Measurements from ENCODE around the gene SMARCAL1. TPM values are rescaled to one million over a fixed set of nuclear protein-coding genes. Genes with fewer than 3 reads are reported as not detected.

Gene SMARCAL1
- total RNA-seq, 4 donors from 2014 or later, result 13.5 to 28.2 (median 20.6) TPM

DNA sequence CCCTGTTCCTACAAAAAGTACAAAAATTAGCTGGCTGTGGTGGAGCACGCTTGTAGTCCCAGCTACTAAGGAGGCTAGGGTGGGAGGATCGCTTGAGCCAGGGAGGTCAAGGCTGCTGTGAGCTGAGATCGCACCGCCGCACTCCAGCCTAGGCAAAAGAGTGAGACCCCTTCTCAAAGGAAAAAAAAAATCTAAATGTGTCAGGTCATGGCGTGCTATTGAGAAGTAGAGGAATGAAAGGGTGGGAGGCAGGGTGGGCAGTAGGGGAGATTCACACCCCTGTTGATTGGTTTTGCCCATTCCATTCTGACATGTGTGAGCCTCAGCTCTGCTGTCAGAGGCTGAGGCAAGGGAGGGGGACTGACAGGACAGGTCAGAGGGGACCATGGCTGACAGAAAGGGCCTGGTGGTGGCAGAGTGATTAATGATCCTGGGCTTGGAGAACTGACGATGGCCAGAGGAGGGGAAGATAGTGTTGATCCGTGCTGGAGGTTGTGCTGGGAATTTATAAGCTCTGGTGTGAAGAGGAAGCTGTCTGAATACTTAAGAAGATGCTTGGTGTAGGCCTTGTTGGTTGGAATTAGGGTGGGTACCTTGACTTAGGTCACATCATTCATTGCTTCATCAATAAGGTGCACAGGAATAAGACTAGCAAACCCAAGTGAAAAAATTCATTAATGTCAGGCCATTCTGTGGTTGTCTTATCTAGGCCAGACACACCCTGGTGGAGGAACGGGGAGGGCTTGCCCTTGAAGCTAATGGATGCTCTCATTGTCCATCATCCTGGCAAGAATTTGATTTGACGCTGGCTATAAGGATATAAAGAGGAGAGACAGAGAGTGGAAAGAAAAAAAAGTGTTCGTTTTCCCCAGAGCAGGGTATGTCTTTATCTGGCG is 19.1 kb upstream of the SMARCAL1 start:
- TF ChIP-seq, protein P1, sequence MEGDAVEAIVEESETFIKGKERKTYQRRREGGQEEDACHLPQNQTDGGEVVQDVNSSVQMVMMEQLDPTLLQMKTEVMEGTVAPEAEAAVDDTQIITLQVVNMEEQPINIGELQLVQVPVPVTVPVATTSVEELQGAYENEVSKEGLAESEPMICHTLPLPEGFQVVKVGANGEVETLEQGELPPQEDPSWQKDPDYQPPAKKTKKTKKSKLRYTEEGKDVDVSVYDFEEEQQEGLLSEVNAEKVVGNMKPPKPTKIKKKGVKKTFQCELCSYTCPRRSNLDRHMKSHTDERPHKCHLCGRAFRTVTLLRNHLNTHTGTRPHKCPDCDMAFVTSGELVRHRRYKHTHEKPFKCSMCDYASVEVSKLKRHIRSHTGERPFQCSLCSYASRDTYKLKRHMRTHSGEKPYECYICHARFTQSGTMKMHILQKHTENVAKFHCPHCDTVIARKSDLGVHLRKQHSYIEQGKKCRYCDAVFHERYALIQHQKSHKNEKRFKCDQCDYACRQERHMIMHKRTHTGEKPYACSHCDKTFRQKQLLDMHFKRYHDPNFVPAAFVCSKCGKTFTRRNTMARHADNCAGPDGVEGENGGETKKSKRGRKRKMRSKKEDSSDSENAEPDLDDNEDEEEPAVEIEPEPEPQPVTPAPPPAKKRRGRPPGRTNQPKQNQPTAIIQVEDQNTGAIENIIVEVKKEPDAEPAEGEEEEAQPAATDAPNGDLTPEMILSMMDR (IDR thresholded peaks at IDR 0.05), result no peak
- WGBS, result 83% methylated on average over 12 of the region's 12 CpGs

GRCh38 chr2:216394881-216395280 is 17.4 kb upstream of the SMARCAL1 start:
- Histone ChIP-seq H3K4me1 (no peaks in the 10 kb centered on the region), H3K9me3 (no peaks in the 10 kb centered on the region), H3K27ac (no peak overlapping the region), H3K4me3 (no peak overlapping the region), H3K27me3 (no peaks in the 10 kb centered on the region), H3K36me3 (no peaks in the 10 kb centered on the region)
- WGBS, result 74% methylated on average over 6 of the region's 6 CpGs
- no peak for DNase-seq (ENCODE audit: low spot score in 2 of 2)
- TF ChIP-seq POLR2AphosphoS5 (IDR thresholded peaks at IDR 0.05), result no peak
- TF ChIP-seq EP300 (IDR thresholded peaks at IDR 0.05), result no peak
- no peak for TF ChIP-seq POLR2A (IDR thresholded peaks at IDR 0.05)
- TF ChIP-seq, protein P1 (IDR thresholded peaks at IDR 0.05), result no peak

More for the DNA sequence above, 19.1 kb upstream of the SMARCAL1 start:
- Histone ChIP-seq H3K27ac (no peak overlapping the region), H3K9me3 (no peaks in the 10 kb centered on the region), H3K27me3 (no peaks in the 10 kb centered on the region), H3K36me3 (no peaks in the 10 kb centered on the region), H3K4me1 (no peaks in the 10 kb centered on the region), H3K4me3 (no peak overlapping the region)
- DNase-seq (ENCODE audit: low spot score in 2 of 2), result no peak

GRCh38 chr2:216399621-216400020 is 12.7 kb upstream of the SMARCAL1 start:
- H3K4me3 ChIP-seq, result no peak overlapping the region
- whole genome bisulfite sequencing, result 59% methylated on average over 1 of the region's 1 CpG
- DNase-seq (ENCODE audit: low spot score in 2 of 2), result no peak
- H3K27me3 ChIP-seq, result no peaks in the 10 kb centered on the region
- H3K9me3 ChIP-seq, result no peaks in the 10 kb centered on the region
- TF ChIP-seq POLR2A (IDR thresholded peaks at IDR 0.05), result no peak
- TF ChIP-seq, protein P1 (IDR thresholded peaks at IDR 0.05), result no peak
- no peak for TF ChIP-seq POLR2AphosphoS5 (IDR thresholded peaks at IDR 0.05)
- no peak for TF ChIP-seq EP300 (IDR thresholded peaks at IDR 0.05)
- H3K27ac ChIP-seq, result no peak overlapping the region
- H3K36me3 ChIP-seq, result no peaks in the 10 kb centered on the region
- no peaks in the 10 kb centered on the region for H3K4me1 ChIP-seq

DNA sequence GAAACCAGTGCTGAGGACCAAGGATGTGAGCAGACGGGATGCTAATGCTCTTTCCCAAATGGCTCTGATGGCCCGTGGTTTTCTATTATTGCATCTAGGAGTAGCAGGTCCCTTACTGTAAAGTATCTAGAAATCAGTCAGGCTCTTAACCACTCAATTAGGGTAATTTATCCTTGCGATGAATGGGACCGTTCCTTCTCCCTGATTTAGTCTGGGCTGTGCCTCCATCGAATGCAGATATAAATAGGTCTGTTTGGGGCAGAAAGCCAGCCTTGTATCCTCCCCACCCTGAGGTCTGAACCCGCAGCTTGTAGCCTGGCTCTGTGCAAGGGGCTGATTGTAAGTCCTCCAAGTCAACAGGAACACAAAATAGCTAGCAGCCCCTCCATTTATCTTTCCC is 9.5 kb upstream of the SMARCAL1 start:
- Histone ChIP-seq H3K4me3 (no peak overlapping the region), H3K4me1 (no peaks in the 10 kb centered on the region), H3K27me3 (no peaks in the 10 kb centered on the region), H3K36me3 (no peaks in the 10 kb centered on the region), H3K27ac (no peak overlapping the region), H3K9me3 (no peaks in the 10 kb centered on the region)
- no peak for DNase-seq (ENCODE audit: low spot score in 2 of 2)
- WGBS, result 72% methylated on average over 6 of the region's 6 CpGs
- TF ChIP-seq POLR2A (IDR thresholded peaks at IDR 0.05) (no peak), POLR2AphosphoS5 (IDR thresholded peaks at IDR 0.05) (no peak), EP300 (IDR thresholded peaks at IDR 0.05) (no peak)
- TF ChIP-seq, protein P1 (IDR thresholded peaks at IDR 0.05), result no peak

- H3K4me3 ChIP-seq, result no peak overlapping the region
- WGBS, result 65% methylated on average over 5 of the region's 5 CpGs
- TF ChIP-seq POLR2AphosphoS5 (IDR thresholded peaks at IDR 0.05), result no peak
- TF ChIP-seq, protein P1 (IDR thresholded peaks at IDR 0.05), result peak; percentile 54 to 84
- DNase-seq (ENCODE audit: low spot score in 2 of 2), result no peak
- no peaks in the 10 kb centered on the region for H3K27me3 ChIP-seq
- H3K9me3 ChIP-seq, result no peaks in the 10 kb centered on the region
- H3K27ac ChIP-seq, result no peak overlapping the region
- H3K4me1 ChIP-seq, result no peaks in the 10 kb centered on the region
- no peaks in the 10 kb centered on the region for H3K36me3 ChIP-seq
Measured at GRCh38 chr2:216404010-216404618, 8.2 kb upstream of the SMARCAL1 start.
